Measurements from ENCODE around the gene RXRA. TPM values are rescaled to one million over a fixed set of nuclear protein-coding genes. Genes with fewer than 3 reads are reported as not detected.

RXRA gene
- 42.6 TPM for total RNA-seq
- long read RNA-seq, transcript RXRA-202 (10 exons, 1,846 nt), result major isoform, 20 of 75 reads
- long read RNA-seq, partial matches to known transcripts, result 44 of 75 reads
- long read RNA-seq, other reads (novel, unspliced or antisense), result 11 of 75 reads

- intact Hi-C loops (cut with DNase I), result loop anchor here (2.0 kb wide), 1 partner anchor 109 kb away; no protein-coding TSS in a partner anchor
- peak; percentile 91 for DNase-seq (ENCODE audit: low spot score)
Observed at GRCh38 chr9:134325813-134326723, at the start of gene RXRA. RXRA (plus strand) TSS chr9:134326455; CDS start chr9:134326632, 177 bp downstream.

GRCh38 chr9:134278286-134278685, 48.0 kb upstream of the RXRA start:
- no peak for DNase-seq (ENCODE audit: low spot score)
- intact Hi-C loops (cut with DNase I), result no loop called here

GRCh38 chr9:134278974-134279640, 47.1 kb upstream of the RXRA start:
- DNase-seq (ENCODE audit: low spot score), result no peak
- intact Hi-C loops (cut with DNase I), result no loop called here

- no peak for DNase-seq (ENCODE audit: low spot score)
- intact Hi-C loops (cut with DNase I), result no loop called here
Observed at GRCh38 chr9:134282138-134282650, 44.1 kb upstream of the RXRA start.

DNA sequence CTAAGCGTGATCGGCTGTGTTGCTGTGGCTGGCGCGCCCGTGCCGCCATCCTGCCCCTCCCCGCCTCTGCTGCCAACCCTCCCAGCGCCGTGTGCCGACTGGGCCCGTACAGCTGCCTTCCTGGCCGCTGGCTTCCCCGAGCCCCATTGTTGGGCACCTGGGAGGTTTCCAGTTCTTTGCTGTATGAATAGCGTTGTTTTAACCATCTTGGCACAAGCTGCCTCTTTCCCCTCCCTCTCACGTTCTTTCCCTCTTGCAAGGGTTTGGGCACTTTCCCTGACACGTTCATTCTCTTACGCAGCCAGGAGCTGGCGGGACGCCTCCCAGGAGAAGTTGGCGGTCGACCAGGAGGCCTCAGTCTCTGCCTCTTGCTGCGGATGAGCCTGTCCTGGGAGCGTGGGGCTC, 43.1 kb upstream of the RXRA start:
- no peak for DNase-seq (ENCODE audit: low spot score)
- intact Hi-C loops (cut with DNase I), result no loop called here

GRCh38 chr9:134283692-134284265, 42.5 kb upstream of the RXRA start:
- intact Hi-C loops (cut with DNase I), result no loop called here
- DNase-seq (ENCODE audit: low spot score), result no peak

DNA sequence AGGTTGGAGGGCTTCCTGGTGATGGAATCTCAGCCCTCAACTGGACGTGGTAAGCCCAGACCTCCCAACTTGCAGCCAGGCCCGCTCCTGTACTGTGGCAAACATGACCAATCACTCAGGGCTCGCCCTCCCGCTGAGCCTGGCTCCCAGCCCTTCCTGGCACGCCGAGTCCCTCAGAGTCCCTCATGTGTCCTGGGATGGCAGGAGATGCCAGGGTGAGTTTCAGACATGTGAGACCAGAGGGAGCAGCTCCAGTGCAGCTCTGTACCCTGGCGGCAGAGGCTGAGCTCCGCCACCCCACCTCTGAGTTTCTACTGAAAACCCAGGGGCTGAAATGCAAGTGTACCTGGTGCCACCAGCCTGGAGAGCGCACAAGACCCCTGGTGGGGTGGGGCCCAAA, 42.0 kb upstream of the RXRA start:
- intact Hi-C loops (cut with DNase I), result no loop called here
- DNase-seq (ENCODE audit: low spot score), result no peak

DNA sequence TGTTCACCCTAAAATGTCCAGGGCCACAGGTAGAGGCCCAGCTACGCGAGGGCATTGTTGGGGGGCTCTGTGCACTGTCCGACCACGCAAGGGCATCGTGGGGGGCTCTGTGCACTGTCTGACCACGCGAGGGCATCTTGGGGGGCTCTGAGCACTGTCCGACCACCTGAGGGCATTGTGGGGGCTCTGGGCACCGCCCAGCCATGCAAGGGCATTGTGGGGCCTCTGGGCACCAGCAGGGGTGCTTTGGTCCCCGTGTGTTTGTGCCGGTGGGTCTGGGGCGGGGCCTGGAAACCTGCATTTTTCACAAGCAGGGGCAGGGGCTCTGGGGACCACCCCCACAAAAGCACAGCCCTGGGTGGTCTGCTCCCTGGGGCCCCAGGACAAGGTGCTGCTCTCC, 41.5 kb upstream of the RXRA start:
- intact Hi-C loops (cut with DNase I), result no loop called here
- DNase-seq (ENCODE audit: low spot score), result no peak

DNA sequence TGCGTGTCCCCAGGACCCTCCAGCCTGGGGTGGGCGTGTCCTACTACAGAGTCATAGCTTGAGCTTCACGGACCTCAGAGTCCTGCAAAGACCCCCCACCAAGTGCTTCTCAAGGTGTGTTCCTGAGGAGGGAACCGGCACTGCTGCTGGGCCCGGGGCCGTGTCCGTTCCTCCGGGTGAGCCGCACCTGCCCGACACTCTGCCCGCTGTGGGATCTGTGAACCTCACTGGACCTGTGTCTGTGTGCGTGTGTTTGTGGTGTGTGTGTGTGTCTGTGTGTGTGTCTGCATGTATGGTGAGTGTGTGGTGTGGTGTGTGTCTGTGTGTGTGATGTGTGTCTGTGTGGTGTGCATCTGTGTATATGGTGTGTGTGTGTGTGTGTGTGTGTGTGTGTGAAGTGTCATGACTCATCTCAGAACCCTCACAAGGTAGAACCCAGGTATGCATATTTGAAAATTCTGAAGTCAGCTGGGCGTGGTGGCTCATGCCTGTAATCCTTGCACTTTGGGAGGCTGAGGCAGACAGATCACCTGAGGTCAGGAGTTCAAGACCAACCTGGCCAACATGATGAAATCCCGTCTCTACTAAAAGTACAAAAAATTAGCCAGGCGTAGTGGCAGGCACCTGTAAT, 40.9 kb upstream of the RXRA start:
- no peak for DNase-seq (ENCODE audit: low spot score)

DNA sequence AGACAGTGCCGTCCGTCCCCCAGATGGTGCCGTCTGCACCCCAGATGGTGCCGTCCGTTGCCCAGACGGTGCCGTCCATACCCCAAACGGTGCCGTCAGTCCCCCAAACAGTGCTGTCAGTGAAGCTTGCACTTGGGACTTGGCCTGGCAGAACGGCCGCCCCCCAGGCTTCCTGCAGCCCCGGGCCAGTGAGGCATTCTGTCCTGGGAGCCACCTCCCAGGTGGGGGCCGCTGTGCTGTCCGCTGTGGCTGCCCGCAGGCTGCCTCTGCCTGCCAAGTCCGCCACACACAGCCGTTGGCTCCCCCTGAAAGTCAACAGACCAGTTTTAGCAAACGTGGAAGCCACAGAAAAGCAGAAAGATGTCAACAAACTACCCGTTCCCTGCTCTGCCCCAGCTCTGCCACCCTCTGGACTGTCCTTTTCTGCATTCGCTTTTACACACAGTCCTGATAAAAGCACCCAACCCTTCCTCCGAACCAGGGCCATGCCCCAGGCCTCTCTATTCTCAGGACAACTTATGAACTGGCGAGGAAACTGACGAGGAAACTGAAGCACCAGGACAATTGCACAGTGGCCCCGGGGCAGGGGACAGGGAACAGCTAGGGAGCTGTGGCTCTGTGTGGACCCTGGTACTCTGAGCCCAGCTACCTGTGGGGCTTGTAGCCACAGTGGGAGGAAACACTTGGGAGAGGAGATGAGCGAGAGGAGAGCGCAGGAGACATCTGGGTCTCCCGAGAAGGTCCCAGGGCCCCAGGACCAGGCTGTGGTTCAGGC, 39.6 kb upstream of the RXRA start:
- intact Hi-C loops (cut with DNase I), result no loop called here
- no peak for DNase-seq (ENCODE audit: low spot score)

More for the DNA sequence above, 40.9 kb upstream of the RXRA start:
- intact Hi-C loops (cut with DNase I), result no loop called here

DNA sequence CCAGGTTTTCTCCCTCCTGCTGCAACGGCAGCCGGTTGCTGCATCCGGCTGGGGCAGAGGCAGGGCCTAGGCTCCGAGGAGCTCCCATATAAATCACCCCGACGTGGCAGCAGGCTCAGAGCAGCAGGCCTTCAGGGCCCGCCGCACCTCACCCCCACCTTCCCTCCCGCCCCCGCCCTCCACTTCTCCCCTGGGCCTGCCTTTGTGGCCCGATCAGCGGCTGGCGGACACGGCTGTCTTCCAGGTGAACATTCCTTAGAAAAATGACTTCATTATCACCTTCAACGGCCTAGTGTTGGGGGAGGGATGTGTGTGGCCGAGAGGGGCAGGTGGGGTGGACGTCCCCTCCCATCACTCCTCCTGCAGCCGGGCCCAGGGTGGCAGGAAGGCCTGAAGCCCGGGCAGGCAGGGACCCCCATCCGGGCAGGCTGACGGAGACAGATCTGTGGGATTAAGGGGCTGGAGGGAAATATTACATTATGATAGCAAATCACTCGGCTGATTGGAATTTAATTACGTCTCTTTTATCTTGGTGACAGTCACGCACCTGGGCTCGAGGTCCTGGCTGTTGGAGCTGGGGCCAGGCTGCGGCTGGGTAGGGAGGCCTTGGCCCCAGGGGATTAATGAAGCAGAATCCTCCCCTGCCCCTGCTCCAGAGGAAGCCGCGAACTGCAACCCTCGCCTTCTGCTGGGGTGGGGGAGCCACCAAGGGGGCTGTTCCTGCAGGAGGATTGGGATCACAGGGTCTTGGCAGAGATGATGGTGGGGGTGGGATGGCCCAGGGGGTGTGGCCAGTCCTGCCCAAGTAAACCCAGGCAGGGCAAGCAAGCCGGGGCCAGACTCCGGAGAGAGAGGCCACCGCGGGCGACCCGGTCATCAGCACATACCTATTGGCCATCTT, 38.4 kb upstream of the RXRA start:
- no peak for DNase-seq (ENCODE audit: low spot score)
- intact Hi-C loops (cut with DNase I), result no loop called here

- no peak for DNase-seq (ENCODE audit: low spot score)
- intact Hi-C loops (cut with DNase I), result no loop called here
Observed at GRCh38 chr9:134288746-134289145, 37.5 kb upstream of the RXRA start.

- intact Hi-C loops (cut with DNase I), result no loop called here
Observed at GRCh38 chr9:134289241-134289875, 36.9 kb upstream of the RXRA start.

DNA sequence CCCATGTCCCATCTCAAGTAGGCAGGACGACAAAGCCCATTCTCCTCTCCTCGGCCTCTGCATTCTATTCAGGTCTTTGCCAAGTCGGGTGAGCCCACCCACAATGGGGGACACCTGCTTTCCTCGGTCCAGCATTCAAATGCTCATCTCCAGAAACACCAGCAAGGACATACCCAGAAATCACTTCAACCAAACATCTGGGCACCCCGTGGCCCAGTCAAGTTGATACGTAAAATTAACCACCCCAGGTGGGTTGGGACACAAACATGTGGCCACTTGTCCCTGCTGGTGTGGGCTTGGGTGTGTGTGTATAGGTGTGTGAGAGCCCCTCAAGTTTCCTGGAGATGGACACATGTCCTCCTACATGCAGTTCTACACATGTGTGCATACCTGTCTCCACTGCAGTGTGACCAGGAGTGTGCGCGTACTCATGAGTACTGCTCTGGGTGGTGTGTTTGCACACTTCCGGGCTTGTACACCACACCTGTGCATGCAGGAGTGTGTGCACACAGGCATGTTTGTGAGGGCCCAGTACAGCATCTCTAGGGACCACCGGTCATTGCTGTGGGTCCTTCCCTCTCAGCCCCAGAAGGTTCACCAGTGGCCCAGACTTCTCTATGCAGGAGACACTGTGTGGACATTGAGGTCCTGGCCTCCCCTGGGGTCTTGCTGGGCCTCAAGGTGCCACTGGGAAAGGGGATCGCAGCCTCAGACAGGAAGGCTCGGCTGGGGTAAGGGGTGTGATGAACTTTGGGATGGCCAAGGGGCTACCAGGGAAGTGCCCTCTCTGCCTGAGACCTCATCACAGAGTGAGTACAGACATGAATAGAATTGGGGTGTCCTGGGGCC, 35.4 kb upstream of the RXRA start:
- intact Hi-C loops (cut with DNase I), result no loop called here

More at GRCh38 chr9:134289241-134289875, 36.9 kb upstream of the RXRA start:
- DNase-seq (ENCODE audit: low spot score), result no peak

DNA sequence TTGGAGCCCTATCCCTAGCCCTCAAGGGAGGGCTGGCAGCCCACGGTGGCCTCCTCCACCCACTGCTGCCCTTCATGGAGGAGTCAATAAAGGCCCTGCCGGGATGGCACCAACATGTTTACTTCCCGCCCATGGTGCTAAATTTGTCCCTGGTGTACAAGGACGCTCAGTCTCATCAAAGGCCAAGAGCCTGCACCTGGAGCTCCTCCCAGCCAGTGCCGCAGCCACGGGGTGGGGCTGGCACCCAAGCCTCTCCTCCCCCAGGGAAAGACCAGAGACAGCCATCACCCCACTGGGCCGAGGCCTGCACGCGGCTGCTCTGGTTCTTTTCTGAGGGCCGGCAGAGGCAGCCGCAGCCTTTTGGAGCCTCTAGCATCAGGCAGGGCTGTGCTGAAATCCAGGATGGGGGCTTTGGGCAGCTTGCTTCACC, 34.8 kb upstream of the RXRA start:
- intact Hi-C loops (cut with DNase I), result no loop called here
- no peak for DNase-seq (ENCODE audit: low spot score)

More for the DNA sequence above, 35.4 kb upstream of the RXRA start:
- DNase-seq (ENCODE audit: low spot score), result no peak
